GM18868 (cell line): Measurements from ENCODE around the gene HIVEP1.
"Not testable (repeated sequence)": the region's sequence is repeated elsewhere in the genome, so short reads cannot be mapped to it uniquely, and the experiment has no call there.

ENCODE experiments used
- ATAC-seq: cut with Tn5 transposase; IDR thresholded peaks from one replicate; pipeline ENCODE4 v1.9.1; 2021; ENCODE audit warnings: mild to moderate bottlenecking, moderate library complexity; ENCODE audit not compliant: unreplicated experiment

HIVEP1 gene

DNA sequence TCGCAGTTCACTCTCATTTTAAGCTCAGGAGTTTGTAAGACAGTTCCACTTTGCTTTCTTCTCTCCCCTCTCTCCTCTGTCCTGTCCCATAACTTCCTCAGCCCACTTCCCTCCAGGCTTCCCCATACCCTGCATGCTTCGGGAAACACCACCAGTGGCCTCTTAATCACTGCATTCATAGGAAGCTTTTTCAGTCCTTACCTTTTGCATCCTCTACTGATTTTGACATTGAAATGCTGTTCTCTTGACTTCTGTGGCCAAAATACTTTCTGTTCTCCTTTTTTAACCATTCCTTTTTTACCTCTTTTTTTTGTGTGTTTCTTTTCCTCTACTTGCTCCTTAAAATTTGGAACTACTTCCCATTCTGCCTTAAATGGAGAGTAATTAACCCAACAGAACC lies 69.7 kb downstream of the HIVEP1 start:
- ATAC-seq = no peak

DNA sequence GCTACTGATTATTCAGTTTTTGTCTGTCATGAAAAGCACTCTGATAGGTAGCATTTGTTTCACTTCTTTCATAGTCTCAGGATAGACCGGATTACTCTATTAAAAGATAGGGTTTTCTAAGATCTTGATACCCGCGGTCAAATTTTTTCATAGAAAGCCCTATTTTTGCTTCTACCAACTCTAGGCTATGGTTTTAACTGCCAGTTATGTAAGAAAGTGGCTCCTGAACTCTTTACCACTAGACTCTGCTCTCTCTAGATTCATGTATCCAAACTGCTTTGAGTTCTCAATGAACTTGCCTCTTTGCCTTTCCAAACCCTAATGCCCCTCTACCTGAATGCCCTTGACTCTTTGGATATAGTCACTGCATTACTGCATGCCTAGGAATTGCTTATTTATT lies 70.3 kb downstream of the HIVEP1 start:
- ATAC-seq = no peak

DNA sequence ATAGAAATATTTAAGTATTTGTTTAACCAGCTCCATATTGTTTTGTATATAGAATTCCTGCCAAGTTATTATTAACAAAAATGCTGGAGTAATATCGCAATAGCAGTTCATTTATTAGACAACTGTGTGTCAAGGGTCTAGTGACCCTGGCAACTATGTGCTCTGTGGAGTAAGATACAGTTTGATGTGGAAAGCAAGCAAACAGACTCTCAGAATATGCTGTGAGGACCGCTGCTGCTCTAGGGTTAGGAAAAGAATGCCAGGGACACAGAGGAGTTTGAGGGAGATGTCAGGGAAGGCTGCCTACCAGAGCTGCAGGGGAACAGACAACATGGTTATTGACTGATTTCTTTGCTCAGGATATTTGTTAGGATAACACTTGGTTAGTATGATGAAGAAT lies 71.2 kb downstream of the HIVEP1 start:
- no peak for ATAC-seq

DNA sequence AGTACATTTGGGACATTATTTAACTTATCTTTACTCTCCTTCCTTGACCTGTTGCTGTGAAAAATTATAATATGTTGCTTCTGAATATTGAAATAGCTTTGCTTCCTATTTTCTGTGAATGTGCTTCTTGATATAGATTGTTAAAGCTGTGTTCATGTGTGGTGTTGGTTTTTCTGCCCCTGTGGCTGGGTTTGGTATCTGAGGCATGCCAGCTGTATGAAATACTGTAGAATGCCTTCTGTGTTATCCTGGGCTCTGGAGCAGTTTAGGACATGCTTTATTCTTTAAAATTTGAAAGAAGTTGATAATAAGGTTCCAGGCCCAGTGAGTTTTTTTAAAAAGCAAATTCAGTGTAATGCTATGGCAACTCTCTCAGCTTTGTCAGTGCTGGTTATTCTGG lies 71.7 kb downstream of the HIVEP1 start:
- ATAC-seq = no peak

DNA sequence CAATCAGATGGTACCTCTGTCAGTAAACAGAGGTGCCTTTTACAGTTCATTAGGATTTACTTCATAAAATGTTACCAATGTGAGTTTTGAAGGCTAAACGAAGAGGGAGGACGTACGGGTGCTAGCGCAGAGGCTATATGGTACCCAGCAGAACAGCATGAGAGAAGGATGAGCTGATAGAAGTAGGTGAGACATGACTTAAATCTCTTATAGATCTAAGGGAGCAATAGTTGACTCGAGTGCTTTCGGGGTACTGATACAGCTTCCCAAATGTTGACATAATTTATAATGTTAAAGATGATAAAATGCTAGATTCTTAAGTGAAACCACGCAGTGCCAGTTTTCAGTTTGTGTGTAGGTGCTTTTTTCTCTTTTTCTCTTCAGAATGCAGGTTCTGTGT lies 72.6 kb downstream of the HIVEP1 start:
- no peak for ATAC-seq

DNA sequence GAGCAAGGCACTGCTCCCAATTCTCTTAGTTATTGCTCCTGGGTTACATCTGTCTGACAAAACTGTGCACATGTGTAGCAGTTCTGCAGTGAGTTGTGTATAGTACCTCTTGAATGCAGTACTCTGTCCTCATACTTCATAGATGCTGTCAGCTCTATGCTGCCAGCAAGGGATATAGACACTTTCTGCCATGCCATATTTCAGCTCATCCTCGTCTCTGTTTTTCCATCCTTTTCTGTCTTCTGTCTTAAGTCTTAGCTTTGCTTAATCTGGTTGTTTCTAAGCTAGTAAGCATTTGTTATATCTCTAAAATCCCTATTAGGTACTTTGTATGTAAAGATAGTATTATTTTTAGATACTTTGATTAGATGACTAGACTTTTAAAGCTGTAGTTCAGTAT lies 76.4 kb downstream of the HIVEP1 start:
- no peak for ATAC-seq

DNA sequence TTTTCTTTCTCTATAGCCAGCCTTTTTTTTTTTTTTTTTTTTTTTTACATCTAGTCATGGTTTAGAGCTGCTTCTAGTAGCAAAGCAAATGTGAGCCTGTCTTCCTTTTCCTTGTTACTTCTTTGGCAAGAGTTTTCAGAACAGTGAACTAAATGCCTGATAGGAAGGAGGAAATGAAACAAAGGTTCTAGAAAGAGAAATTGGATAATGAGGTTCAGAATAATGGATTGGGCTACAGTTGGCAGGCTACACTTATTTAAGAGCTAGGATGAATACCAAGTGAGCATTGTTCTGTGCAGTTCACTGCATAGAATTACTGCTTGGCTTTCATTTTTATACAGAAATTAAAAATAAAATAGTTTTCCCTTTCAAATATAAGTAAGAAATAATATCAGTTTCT lies 78.6 kb downstream of the HIVEP1 start:
- ATAC-seq = no peak

DNA sequence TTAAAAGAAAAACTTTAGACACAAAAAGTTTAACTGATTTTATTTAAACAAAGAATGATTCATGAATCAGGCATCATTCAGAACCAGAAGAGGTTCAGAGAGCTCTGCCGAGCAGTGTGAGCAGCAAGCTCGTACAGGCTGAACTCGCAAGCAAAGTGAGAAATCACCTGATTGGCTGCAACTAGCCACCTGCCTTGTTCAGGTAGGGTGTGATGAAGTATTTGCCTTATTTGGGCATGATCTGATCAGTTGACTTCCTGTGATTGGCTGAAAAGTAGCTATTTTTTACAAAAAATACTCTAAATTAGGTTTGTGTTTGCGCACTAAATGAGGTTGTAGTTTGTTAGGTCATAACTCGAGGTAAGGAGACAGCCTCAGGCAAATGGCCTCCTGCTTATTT lies 80.7 kb downstream of the HIVEP1 start:
- ATAC-seq = no peak

DNA sequence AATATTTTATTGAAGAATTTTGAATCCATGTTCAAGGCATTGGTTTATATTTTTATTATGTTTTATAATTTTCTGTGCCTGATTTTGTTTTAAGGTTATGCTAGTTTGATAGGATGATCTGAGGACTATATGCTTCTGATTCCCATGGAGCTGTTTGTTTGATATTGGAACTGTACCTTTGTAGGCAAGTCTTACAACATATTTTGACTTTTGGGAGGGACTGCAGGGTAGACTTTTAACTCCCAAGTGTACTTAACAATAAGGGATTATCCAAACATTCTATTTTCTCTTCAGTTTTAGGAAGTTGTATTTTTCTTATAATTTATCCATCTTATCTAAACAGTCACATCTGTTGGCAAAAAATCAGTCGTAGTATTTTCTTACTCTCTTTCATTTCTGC lies 82.6 kb downstream of the HIVEP1 start:
- no peak for ATAC-seq

DNA sequence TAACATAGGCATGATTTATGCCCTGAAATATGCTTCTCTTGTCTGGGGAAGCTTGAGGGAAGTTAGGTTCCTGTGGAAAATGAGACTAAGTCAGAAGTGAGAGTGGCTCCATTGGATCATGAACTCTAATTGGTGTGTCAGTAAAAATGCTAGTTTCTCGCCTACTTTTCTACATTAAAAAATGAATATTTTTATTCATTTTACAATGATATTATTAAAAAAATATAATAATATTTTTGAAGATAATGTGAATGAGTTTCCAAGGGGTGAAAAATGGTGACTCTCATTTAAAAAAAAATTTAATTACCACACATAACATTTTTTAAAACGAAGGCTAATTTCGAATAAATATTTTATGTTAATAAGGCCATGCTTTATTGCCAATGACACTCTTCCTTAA lies 84.2 kb downstream of the HIVEP1 start:
- no peak for ATAC-seq

DNA sequence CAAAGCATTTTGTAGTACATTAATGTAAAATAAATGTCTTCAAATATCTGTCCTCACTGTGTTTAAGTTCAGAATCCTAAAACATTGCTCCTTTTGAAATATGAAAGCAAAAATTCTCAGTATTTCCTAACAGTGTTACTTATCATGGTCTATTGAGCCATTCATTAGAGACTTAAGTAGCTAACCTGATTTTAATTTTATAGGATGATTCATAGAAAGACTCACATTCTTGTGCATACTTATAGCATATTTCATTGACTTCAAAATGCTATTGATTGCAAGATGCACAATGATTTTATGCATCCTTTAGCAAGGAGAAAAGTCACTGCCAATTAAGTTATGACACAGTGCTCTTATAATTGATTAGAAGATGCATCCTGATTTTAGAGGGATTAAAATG lies 85.7 kb downstream of the HIVEP1 start:
- no peak for ATAC-seq

DNA sequence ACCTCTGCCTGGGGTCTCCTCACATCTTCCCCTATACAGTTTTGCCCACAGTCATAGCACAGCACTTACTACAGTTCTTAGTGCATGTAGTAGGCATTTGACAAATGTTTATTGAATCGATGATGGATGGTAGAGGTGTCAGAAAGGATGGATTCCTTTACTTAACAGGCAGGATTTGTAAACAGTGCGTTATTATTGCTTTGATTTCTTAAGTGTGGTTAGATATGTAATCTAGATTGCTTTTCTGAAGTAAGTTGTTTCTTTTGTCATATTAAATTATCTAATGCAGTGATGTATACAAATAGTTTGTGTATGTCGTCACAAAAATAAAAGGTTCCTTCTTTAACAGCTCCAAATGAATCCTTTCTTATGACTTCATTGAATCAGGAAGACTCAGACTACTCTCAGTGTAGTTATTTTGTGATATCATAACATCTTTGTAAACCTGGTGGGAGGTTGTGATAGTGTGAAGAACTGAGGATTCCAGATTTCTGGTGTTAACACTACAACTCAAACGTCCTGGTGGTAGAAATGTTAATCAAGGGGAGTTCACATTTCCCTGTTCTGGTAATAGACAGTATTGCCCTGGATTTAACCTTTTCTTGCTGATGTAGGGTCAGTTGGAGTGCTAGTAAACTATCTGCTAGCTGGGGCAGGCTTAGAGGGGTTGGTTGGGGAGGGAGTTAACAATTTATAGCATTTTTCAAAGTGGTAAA lies 87.7 kb downstream of the HIVEP1 start:
- ATAC-seq = no peak

DNA sequence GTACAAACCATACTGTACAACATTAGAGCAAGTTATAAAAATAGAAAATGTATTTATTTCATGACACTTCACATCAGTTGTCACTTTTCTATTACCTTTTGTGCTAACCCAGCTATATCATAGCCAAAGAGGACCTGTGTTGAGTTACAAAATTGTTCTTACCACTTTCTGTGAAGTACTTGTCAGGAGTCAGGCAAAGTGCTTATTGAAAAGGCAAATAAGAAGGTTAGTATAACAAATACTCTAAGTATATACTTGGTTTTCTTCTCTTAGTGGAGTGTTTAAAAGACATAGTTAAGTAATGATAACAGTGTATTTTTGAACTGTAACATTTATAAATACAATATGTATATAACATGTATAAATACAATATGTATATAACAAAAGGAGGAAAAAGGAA lies 88.9 kb downstream of the HIVEP1 start:
- ATAC-seq = no peak

DNA sequence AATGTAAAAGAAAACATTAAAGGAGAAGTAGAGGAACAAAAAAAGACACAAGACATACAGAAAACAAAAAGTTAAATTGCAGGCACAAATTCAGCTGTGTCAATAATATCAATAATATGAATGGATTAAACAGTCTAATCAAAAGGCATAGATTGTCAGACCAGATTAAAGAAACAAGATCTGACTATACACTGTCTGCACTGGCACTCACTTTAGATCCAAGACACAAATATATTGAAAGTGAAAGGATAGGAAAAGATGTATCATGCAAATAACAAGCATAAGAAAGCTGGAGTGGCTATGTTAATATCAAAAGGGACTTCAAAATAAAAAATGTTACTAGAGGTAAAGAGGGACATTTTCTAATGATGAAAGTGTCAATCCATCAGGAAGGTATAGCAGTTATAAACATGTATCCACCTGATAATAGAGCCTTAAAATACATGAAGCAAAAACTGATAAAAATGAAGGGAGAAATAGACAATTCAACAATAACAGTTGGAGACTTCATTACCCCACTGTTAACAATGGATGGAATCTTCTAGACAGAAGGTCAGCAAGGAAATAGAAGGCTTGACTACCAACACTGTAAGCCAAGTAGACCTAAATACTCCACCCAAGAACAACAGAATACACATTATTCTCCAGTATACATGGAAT lies 89.7 kb downstream of the HIVEP1 start:
- no peak for ATAC-seq

DNA sequence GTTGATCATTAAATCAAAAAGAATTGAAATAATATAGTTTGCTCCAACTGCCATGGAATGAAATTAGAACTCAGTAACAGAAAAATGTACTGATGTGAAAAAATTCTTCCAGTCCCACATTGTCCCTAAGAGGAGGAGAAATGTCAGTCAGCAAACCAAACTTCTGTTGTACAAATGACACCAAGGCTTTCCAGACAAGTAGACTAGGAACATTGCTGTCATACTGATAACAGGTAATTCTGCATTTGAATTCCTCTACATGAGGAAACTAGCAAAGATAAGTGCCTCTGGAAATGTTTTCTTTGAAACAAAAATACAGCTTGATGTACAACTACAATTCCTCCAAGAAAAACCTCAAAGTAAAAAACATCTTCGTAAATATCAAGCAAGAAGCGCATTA lies 90.2 kb downstream of the HIVEP1 start:
- ATAC-seq = no peak

DNA sequence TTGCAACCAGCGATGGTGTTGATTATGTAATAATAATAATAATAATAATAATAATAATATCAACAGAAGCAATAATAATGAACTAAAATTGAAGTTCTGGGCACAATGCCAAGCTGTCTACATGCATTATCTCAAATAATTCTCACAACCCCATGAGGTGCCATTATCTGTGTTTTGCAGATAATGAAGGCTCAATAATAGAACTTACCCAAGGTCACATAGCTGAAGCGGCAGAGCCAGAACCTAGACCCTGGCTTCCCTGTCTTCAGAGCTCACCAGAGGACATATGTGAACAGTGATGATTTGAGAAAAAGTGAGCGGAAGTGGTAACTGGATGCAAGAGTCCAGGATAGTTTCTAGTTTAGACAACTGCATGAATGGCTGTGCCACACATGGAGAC lies 91.0 kb downstream of the HIVEP1 start:
- no peak for ATAC-seq

DNA sequence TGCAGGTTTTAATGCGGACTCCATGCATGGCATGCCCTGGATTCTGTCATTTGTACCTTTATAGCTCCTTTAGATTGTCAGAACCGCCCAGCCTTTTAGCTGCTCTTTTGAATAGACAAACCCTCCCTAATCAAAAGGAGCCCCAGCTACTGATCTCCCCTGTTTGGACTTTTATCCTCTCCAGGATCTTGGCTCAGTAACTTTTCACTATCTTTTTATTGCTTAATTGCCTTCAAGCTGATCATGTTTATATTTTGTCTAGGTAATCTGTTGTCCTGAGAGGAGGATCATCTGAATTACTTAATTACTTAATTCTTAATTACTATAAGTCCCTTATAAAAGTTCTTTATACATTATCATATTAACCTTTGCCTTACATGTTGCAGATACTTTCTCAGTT lies 93.2 kb downstream of the HIVEP1 start:
- no peak for ATAC-seq

DNA sequence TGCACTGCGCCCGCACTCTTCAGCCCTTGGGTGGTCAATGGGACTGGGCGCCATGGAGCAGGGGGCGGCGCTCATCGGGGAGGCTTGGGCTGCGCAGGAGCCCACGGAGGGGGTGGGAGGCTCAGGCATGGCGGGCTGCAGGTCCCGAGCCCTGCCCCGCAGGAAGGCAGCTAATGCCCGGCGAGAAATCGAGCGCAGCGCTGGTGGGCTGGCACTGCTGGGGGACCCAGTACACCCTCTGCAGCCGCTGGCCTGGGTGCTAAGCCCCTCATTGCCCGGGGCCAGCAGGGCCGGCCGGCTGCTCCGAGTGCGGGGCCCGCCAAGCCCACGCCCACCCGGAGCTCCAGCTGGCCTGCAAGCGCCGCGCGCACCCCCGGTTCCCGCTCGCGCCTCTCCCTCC lies 96.3 kb downstream of the HIVEP1 start:
- ATAC-seq = not testable (repeated sequence)

DNA sequence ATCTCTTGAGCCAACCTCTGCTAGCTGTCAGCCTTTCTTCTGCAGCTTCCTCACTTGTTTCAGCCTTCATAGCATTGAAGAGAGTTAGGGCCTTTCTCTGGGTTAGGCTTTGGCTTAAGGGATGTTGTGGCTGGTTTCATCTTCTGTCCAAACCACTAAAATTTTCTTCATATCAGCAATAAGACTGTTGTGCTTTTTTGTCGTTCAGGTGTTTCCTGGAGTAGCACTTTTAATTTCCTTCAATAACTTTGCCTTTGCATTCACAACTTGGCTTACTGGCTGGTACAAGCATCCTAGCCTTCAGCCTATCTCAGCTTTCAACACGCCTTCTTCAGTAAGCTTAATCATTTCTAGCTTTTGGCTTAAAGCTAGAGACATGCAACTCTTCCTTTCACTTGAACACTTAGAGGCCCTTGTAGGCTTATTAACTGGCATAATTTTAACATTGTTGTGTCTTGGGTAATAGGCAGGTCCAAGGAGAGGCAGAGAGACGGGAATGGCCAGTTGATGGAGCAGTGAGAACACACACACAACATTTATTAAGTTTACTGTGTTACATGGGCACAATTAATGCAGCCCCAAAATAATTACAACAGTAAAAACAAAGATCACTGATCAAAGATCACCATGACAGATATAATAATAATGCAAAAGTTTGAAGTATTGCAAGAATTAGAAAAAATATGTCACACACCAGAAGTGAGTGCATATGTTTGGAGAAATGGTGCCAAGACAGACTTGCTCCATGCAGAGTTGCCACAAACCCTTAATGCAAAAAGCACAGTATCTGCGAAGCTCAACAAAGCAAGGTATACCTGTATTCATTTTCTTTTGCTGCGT lies 98.6 kb downstream of the HIVEP1 start:
- no peak for ATAC-seq

DNA sequence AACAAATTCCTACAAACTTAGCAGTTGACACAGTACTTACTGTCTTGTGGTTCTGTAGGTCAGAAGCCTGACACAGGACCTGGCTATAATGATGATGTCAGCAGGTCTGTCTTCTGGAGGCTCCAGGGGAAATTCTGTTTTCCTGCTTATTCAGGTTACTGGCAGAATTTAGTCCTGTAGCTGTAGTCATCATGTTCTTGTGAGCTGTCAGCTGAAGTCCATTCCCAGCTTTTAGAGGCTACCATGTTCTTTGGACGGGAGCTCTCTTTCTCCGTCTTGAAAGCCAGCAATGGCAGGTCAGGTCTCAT lies 99.2 kb downstream of the HIVEP1 start:
- no peak for ATAC-seq

DNA sequence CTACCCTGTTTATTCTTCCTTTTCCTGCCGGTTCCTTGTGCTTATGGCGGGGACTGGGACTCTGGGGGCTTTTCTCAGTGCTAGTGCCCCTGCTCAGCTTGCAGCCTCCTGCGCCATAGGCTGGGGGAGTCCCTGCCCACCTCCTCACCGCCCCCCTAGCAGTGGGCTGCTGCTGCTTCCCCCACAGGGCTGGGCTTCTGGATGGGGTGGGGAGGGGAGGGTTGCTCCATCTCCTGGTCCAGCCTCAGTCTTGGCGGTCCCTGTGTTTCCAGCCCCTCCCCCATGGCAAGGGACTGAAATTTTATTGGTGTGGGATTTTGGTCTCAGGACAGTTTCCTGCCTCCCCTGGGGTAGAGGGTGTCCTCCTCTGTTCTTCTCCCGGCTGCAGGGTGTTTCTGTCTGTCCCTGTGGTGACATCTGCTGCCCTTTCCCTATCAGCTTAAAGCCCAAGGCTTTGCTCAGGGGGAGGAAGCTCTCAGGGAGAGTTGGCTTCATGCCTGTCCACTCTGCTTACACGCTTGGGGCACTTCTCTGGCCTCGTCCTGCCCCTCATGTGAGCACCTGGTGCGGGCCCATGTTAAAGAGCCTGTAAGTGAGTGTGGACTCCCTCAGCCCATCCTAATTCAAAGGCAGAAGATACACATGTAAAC lies 100.6 kb downstream of the HIVEP1 start:
- ATAC-seq = no peak

DNA sequence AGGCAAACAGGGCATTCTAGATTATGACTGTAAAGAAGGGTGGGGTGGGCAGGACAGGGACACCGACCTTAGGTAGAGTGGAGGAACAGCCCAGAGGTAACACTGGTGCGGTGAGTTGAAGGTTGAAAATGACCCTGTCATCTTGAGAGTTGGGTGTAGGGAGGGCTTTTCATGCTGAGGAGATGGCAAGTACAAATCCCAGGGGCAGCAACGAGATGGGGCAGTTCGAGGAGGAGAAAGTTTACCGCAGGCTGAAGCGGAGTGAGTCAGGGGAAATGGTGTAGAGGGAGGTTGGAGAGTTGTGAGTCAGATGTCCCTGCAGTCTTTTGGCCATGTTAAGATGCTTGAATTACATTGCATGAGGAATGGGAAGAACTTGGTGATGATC lies 101.1 kb downstream of the HIVEP1 start:
- peak; percentile 28 for ATAC-seq
